WI38 (cell line): ENCODE data around the gene COL19A1.

ENCODE experiments used
- H3K4me3 ChIP-seq: 2 replicates; pipeline ENCODE4 v1.5.1; 2011; ENCODE audit warnings: low read depth, mild to moderate bottlenecking, control low read depth, low read length
- TF ChIP-seq, protein P1 (sequence below): IDR thresholded peaks from 2 replicates; pipeline ENCODE4 v1.5.1; 2012; ENCODE audit warnings: low read depth, mild to moderate bottlenecking, control low read depth, low read length

COL19A1 gene

DNA sequence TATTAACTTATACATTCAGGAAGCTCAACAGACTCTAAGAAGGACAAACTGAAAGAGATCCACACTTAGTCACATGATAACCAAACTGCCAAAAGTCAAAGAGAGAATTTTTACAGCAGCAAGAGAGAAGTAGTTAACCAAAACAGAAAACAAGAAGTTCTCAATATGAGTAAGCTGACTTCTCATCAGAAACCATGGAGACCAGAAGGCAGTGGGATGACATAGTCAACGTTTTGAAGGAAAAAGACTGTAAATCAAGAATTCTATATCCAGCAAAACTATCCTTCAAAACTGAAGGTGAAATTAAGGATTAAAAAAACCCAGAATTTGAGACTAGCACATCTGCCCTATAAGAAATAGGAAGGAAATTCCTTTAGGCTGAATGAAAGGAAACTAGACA lies 60.4 kb downstream of the COL19A1 start:
- TF ChIP-seq, protein P1, sequence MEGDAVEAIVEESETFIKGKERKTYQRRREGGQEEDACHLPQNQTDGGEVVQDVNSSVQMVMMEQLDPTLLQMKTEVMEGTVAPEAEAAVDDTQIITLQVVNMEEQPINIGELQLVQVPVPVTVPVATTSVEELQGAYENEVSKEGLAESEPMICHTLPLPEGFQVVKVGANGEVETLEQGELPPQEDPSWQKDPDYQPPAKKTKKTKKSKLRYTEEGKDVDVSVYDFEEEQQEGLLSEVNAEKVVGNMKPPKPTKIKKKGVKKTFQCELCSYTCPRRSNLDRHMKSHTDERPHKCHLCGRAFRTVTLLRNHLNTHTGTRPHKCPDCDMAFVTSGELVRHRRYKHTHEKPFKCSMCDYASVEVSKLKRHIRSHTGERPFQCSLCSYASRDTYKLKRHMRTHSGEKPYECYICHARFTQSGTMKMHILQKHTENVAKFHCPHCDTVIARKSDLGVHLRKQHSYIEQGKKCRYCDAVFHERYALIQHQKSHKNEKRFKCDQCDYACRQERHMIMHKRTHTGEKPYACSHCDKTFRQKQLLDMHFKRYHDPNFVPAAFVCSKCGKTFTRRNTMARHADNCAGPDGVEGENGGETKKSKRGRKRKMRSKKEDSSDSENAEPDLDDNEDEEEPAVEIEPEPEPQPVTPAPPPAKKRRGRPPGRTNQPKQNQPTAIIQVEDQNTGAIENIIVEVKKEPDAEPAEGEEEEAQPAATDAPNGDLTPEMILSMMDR = no peak
- H3K4me3 ChIP-seq = no peak overlapping the region

DNA sequence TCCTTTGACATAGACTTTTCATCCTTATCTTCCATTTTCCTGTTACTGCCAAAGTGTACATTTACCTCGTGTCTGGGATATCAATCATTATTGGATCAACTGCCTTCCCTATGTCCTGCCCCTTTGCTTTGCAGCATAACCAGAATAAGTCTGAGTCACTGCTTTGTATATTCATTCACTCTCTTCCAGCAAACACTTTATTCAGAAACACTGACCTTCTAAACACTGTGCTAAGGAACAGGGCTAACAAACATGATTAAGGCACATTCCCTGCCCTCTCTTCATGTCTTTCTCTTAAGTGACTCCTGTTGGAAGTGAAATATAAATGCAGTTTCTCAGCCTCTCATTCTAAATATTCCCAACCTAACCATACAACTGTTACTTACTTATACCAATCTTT lies 66.9 kb downstream of the COL19A1 start:
- TF ChIP-seq, protein P1 = no peak
- no peak overlapping the region for H3K4me3 ChIP-seq

DNA sequence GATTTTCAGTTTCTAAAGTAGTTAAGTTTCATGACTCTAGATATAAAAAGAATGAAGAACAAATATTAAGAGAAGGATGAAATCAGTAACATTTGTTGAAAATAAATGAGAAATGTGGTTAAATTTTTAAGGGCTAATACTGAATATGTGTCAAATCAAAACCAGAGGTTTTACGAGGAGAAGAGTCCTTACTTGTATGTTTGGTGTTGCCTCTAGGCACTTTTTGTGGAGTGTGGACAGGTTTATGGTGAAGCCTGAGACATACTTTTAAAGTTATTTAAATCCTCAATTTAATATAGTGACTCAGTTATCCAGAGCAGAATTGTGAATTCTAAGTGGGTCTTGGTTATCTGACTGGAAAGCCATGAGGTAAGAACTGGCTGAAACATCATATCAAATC lies 68.7 kb downstream of the COL19A1 start:
- TF ChIP-seq, protein P1 = no peak
- no peak overlapping the region for H3K4me3 ChIP-seq

DNA sequence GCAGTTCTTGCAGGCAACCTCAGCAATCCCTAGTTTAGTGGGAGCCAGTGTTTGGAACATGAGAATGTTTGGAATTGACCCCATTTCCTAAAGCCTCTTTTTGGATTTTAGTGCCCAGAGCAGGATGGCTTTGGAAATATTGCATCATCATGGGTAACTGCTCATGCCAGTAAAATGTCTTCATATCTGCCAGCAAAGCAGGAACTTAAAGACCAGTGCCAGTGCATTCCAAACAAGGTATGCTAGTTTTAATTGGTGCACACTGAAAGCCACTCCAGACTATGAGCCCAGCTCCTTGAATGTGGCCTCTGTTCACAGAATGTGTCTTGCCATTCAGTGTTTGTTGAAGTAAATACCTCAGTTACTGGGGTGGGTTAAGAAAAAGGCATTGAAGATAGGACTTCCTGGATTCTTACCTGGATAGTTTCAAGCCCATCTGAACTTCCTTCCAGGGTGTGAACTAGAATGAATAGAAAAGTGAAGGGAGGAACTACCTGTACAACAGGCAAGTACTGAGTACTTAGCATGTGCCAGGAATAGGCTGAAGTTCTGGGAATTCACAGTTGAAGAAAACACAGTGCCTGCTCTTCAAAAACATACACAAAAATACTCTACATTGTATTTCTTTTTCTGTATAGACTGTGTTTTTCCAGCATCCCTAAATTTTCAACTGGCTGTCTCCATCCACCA lies 70.5 kb downstream of the COL19A1 start:
- TF ChIP-seq, protein P1 = no peak
- no peak overlapping the region for H3K4me3 ChIP-seq

DNA sequence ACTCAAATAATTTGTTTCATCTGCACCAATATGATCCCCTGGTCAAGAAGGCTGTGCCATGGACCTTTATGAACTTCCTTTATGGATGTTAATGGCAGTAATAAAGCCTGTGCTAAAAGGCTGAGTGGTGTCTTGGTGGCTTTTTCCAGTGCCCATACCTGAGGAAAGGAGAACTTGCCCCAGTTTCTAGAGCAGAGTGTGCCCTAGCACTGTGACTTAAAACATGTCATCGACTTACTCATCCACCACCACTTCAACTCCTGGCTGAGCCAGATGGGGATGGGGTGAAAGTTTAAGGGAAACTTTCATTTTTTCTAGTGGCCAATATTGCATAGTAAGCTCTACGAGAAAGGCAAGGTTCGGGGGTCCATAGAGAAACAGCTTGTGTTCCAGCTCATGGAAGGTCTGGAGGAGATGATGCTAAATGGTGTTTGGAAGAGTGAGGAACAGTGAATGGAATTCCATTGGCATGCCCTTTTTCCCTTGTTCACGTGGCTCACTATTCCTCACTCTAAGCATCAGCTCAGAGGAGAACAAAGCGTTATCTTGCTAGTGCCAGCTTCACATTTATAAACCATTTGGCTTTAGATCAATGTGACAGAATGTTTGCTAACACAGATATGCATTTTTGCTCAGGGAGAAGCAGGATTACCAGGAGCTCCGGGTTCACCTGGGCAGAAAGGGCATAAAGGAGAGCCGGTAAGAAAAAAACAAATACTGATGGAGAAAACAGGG lies 71.2 kb downstream of the COL19A1 start:
- TF ChIP-seq, protein P1 = no peak
- no peak overlapping the region for H3K4me3 ChIP-seq

DNA sequence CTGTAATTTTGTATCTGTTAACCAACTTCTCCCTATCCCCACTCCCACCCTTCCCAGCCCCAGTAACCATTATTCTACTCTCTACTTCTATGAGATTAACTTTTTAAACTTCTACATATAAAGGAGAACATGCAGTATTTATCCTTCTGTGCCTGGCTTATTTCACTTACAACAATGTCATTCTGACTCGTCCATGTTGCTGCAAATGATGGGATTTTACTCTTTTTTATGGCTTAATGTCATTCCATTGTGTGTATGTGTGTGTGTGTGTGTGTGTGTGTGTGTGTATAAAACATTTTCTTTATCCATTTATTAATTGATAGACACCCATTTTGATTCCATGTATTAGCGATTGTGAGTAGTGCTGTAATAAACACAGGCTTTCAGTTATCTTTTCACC lies 76.1 kb downstream of the COL19A1 start:
- no peak overlapping the region for H3K4me3 ChIP-seq
- TF ChIP-seq, protein P1 = no peak

DNA sequence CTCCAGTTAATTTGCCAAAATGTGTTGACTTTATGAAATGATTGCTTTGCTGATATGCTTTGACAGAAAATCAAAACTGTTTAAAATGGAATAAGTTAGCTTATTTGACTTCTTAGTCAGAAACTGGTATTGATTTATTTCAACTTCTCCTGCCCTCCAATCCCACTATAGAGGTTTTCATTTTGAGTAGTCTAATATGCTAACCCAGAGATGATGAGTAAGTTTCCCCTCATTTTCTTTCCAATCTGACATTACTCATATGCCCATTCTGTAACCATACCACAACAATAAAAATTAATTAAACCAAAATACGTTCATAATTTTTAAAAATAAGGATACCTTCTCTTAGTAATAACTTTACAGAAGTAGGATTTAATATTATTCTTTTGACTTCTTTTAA lies 78.8 kb downstream of the COL19A1 start:
- no peak overlapping the region for H3K4me3 ChIP-seq
- TF ChIP-seq, protein P1 = no peak
